Measurements from ENCODE around the gene REG1A.

GRCh38 chr2:79129260-79129659, 9.0 kb downstream of the REG1A start:
- TF ChIP-seq EZH2 (IDR thresholded peaks at IDR 0.05; ENCODE audit: insufficient read depth, poor library complexity, severe bottlenecking) (no peak), EZH2phosphoT487 (IDR thresholded peaks at IDR 0.05; ENCODE audit: insufficient read depth, low read depth) (no peak)

All from GM23248 (cell line).